Suprapubic skin (tissue), 4 donors: ENCODE measurements around the gene LACTB.

Source experiments
- POLR2A ChIP-seq, 2 donors: fragments of 450-650 bp; IDR thresholded peaks; one replicate each; pipeline ENCODE4 v1.6.1; 2017; ENCODE audit warnings: antibody characterized with exemption in 2 of 2, mild to moderate bottlenecking in 2 of 2, moderate library complexity in 2 of 2
- POLR2AphosphoS5 ChIP-seq, 3 donors: sonication (generic); formaldehyde crosslinking; IDR thresholded peaks; one replicate each; pipeline ENCODE4 v1.6.1; 2017; ENCODE audit warnings: antibody characterized with exemption in 3 of 3
- TF ChIP-seq, protein P1 (sequence below), 2 donors: fragments of 200-600 bp in 1 of 2; fragments of 450-650 bp in 1 of 2; sonication (generic) in 1 of 2; IDR thresholded peaks; one replicate each; pipeline ENCODE4 v1.5.1; 2016 to 2019; ENCODE audit warnings: antibody characterized with exemption in 2 of 2, mild to moderate bottlenecking in 1 of 2, moderate library complexity in 1 of 2

DNA sequence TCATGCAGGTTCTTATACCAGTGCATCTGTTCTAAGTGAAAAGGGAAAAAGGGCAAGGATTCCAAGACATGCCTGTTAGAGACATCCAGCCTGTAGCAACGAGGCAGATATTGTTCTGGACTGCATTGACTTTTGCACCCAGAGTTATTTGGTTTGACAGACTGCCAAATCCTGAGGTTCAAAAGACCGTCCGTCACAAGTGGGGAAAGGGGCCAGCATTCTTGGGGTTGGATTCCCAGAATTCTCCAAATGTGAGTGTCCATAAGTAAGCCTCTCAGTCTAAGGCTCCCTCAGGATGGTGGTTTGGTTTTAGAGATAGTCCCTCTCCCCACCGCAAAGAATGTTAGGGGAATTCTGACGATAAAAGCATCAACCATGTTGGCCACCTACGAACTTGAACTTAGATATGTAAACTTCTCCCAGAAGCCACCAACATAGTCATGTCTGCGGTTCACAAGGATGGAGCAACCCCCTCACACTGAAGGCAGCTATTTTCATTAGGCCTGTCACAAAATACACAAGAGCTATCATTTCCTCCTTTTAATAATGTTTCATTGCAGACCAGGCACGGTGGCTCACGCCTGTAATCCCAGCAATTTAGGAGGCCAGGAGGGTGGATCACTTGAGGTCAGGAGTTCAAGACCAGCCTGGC, 13.6 kb upstream of the LACTB start:
- TF ChIP-seq, protein P1, sequence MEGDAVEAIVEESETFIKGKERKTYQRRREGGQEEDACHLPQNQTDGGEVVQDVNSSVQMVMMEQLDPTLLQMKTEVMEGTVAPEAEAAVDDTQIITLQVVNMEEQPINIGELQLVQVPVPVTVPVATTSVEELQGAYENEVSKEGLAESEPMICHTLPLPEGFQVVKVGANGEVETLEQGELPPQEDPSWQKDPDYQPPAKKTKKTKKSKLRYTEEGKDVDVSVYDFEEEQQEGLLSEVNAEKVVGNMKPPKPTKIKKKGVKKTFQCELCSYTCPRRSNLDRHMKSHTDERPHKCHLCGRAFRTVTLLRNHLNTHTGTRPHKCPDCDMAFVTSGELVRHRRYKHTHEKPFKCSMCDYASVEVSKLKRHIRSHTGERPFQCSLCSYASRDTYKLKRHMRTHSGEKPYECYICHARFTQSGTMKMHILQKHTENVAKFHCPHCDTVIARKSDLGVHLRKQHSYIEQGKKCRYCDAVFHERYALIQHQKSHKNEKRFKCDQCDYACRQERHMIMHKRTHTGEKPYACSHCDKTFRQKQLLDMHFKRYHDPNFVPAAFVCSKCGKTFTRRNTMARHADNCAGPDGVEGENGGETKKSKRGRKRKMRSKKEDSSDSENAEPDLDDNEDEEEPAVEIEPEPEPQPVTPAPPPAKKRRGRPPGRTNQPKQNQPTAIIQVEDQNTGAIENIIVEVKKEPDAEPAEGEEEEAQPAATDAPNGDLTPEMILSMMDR (IDR thresholded peaks at IDR 0.05): no peak
- TF ChIP-seq POLR2AphosphoS5 (IDR thresholded peaks at IDR 0.05) (no peak), POLR2A (IDR thresholded peaks at IDR 0.05) (no peak)
